ENCODE results near the gene NCR3LG1. TPM values are rescaled to one million over a fixed set of nuclear protein-coding genes. Genes with fewer than 3 reads are reported as not detected.

The NCR3LG1 gene
- total RNA-seq, 1 experiment from 2014 or later = 1.3 TPM

- DNase-seq = no peak
- H3K4me1 ChIP-seq (ENCODE audit: insufficient read depth, low read length) = peaks cover 2% of the 10 kb centered on the region; the same call in 1 of the 2 replicates
- no TSS peak for BruUV-seq (replicated peaks)
- no peak for TF ChIP-seq EZH2phosphoT487 (IDR thresholded peaks at IDR 0.05; ENCODE audit: borderline replicate concordance, low read length)
- no peak for TF ChIP-seq EZH2 (IDR thresholded peaks at IDR 0.05; ENCODE audit: low read length, unreplicated experiment)
- TF ChIP-seq CTCF (conservative IDR thresholded peaks at IDR 0.05; ENCODE audit: low read depth, low read length) = no peak
- H3K9me2 ChIP-seq (replicated peaks; ENCODE audit: low read length) = no peaks in the 10 kb centered on the region
- H3K36me3 ChIP-seq (ENCODE audit: low read depth, low read length) = no peaks in the 10 kb centered on the region
- ATAC-seq = no peak
- H3K79me2 ChIP-seq (ENCODE audit: low read length) = no peaks in the 10 kb centered on the region
- intact Hi-C loops (cut with micrococcal nuclease) = no loop called here
- H4K20me1 ChIP-seq (ENCODE audit: low read length) = no peaks in the 10 kb centered on the region
- H3K27me3 ChIP-seq (ENCODE audit: low read length) = no peaks in the 10 kb centered on the region
- H3F3A ChIP-seq (ENCODE audit: low read length, unreplicated experiment) = no peaks in the 10 kb centered on the region
- H3K27ac ChIP-seq (ENCODE audit: low read length) = no peak overlapping the region
- H3K4me3 ChIP-seq (ENCODE audit: low read length) = no peak overlapping the region
- CTCF ChIA-PET = no interaction called here
- no peak overlapping the region for H3K4me2 ChIP-seq (ENCODE audit: low read length)
- H3K9ac ChIP-seq (ENCODE audit: low read length) = no peak overlapping the region
- H2AFZ ChIP-seq (ENCODE audit: low read length) = no peak overlapping the region
- no peaks in the 10 kb centered on the region for H3K9me3 ChIP-seq (ENCODE audit: low read length)
- POLR2A ChIA-PET (ENCODE audit: unreplicated experiment) = no interaction called here
These were observed 41.3 kb downstream of the NCR3LG1 start for GRCh38 chr11:17392872-17393271.

- Histone ChIP-seq H3K4me3 (ENCODE audit: low read length) (no peak overlapping the region), H3K9ac (ENCODE audit: low read length) (no peak overlapping the region), H2AFZ (ENCODE audit: low read length) (no peak overlapping the region), H3K9me2 (replicated peaks; ENCODE audit: low read length) (no peaks in the 10 kb centered on the region), H3K9me3 (ENCODE audit: low read length) (no peaks in the 10 kb centered on the region), H3K27ac (ENCODE audit: low read length) (no peak overlapping the region), H3K36me3 (ENCODE audit: low read depth, low read length) (no peaks in the 10 kb centered on the region), H4K20me1 (ENCODE audit: low read length) (no peaks in the 10 kb centered on the region), H3K79me2 (ENCODE audit: low read length) (no peaks in the 10 kb centered on the region), H3K4me1 (ENCODE audit: insufficient read depth, low read length) (peaks cover 2% of the 10 kb centered on the region; the same call in 1 of the 2 replicates), H3K27me3 (ENCODE audit: low read length) (no peaks in the 10 kb centered on the region), H3F3A (ENCODE audit: low read length, unreplicated experiment) (no peaks in the 10 kb centered on the region), H3K4me2 (ENCODE audit: low read length) (no peak overlapping the region)
- intact Hi-C loops (cut with micrococcal nuclease) = no loop called here
- ATAC-seq (no peak), DNase-seq (no peak)
- ChIA-PET CTCF (no interaction called here), POLR2A (ENCODE audit: unreplicated experiment) (interaction anchor here (0.6 kb wide), 1 partner anchor 10 kb away, joined by 5 read pairs; no protein-coding TSS in a partner anchor)
- no TSS peak for BruUV-seq (replicated peaks)
- TF ChIP-seq CTCF (conservative IDR thresholded peaks at IDR 0.05; ENCODE audit: low read depth, low read length) = no peak
- TF ChIP-seq EZH2 (IDR thresholded peaks at IDR 0.05; ENCODE audit: low read length, unreplicated experiment) = no peak
- no peak for TF ChIP-seq EZH2phosphoT487 (IDR thresholded peaks at IDR 0.05; ENCODE audit: borderline replicate concordance, low read length)
These were observed 41.9 kb downstream of the NCR3LG1 start for GRCh38 chr11:17393472-17393871.

GRCh38 chr11:17394743-17395390 is 43.3 kb downstream of the NCR3LG1 start:
- BruUV-seq (replicated peaks) = no TSS peak
- H3K79me2 ChIP-seq (ENCODE audit: low read length) = no peaks in the 10 kb centered on the region
- no peak for ATAC-seq

More at GRCh38 chr11:17394743-17395390, 43.3 kb downstream of the NCR3LG1 start:
- H3F3A ChIP-seq (ENCODE audit: low read length, unreplicated experiment) = no peaks in the 10 kb centered on the region
- no peak overlapping the region for H2AFZ ChIP-seq (ENCODE audit: low read length)
- no peak for DNase-seq
- POLR2A ChIA-PET (ENCODE audit: unreplicated experiment) = no interaction called here
- H3K9me2 ChIP-seq (replicated peaks; ENCODE audit: low read length) = no peaks in the 10 kb centered on the region
- intact Hi-C loops (cut with micrococcal nuclease) = no loop called here
- H3K4me2 ChIP-seq (ENCODE audit: low read length) = no peak overlapping the region
- H3K27ac ChIP-seq (ENCODE audit: low read length) = no peak overlapping the region
- CTCF ChIA-PET = no interaction called here
- no peaks in the 10 kb centered on the region for H3K9me3 ChIP-seq (ENCODE audit: low read length)
- H3K27me3 ChIP-seq (ENCODE audit: low read length) = no peaks in the 10 kb centered on the region
- H3K9ac ChIP-seq (ENCODE audit: low read length) = no peak overlapping the region
- H3K4me3 ChIP-seq (ENCODE audit: low read length) = no peak overlapping the region
- H3K4me1 ChIP-seq (ENCODE audit: insufficient read depth, low read length) = no peaks in the 10 kb centered on the region
- TF ChIP-seq EZH2phosphoT487 (IDR thresholded peaks at IDR 0.05; ENCODE audit: borderline replicate concordance, low read length) (no peak), EZH2 (IDR thresholded peaks at IDR 0.05; ENCODE audit: low read length, unreplicated experiment) (no peak), CTCF (conservative IDR thresholded peaks at IDR 0.05; ENCODE audit: low read depth, low read length) (no peak)
- H3K36me3 ChIP-seq (ENCODE audit: low read depth, low read length) = no peaks in the 10 kb centered on the region
- no peaks in the 10 kb centered on the region for H4K20me1 ChIP-seq (ENCODE audit: low read length)

All from PC-3 (cell line).